Gastroesophageal sphincter (tissue), 2 donors: ENCODE results near the gene TEX14.

ENCODE experiments used
- EP300 ChIP-seq: sonication (generic); formaldehyde crosslinking; IDR thresholded peaks from one replicate; pipeline ENCODE4 v1.6.1; 2017; ENCODE audit warnings: antibody characterized with exemption, mild to moderate bottlenecking
- POLR2A ChIP-seq, 2 donors: fragments of 450-650 bp; IDR thresholded peaks; one replicate each; pipeline ENCODE4 v1.6.1; 2017; ENCODE audit warnings: antibody characterized with exemption in 2 of 2, mild to moderate bottlenecking in 2 of 2, moderate library complexity in 1 of 2
- POLR2AphosphoS5 ChIP-seq: sonication (generic); formaldehyde crosslinking; IDR thresholded peaks from one replicate; pipeline ENCODE4 v1.6.1; 2017; ENCODE audit warnings: antibody characterized with exemption

- no peak for TF ChIP-seq POLR2A (IDR thresholded peaks at IDR 0.05)
- TF ChIP-seq POLR2AphosphoS5, result no peak
- TF ChIP-seq EP300, result no peak
Observed at GRCh38 chr17:58597371-58597770, 94.5 kb downstream of the TEX14 start.
